Thyroid gland (tissue), 4 donors: Measurements from ENCODE around the gene CRB1.

Experiments
- POLR2A ChIP-seq, 2 donors: fragments of 450-650 bp; IDR thresholded peaks; one replicate each; pipeline ENCODE4 v1.6.1; 2017; ENCODE audit warnings: antibody characterized with exemption in 2 of 2, mild to moderate bottlenecking in 2 of 2, moderate library complexity in 1 of 2
- TF ChIP-seq, protein P1 (sequence below), 6 experiments: fragments of 200-600 bp in 3 of 6; fragments of 450-650 bp in 3 of 6; sonication (generic) in 3 of 6; IDR thresholded peaks; one replicate each; pipeline ENCODE4 v1.5.1; 2016 to 2019; ENCODE audit warnings: antibody characterized with exemption in 6 of 6, mild to moderate bottlenecking in 2 of 6, inconsistent platforms in 1 of 6, moderate library complexity in 1 of 6

DNA sequence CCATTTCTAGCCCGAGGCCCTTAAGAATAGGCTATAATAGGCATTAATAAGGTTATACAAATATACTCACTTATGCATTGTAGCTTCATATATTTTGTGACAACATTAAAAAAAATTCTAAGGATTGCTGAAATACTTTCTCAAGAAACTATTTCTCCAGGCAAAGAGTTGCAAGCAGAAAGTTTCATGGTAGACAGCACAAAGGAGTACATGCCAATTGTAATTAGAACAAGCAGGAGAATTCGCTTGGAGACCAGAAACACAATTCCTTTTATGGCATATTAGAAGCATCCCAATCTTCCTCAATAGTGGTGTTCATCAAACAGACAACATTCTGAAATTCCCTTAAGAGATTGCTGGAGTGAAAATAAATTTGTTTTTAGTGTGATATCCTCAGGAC is 122.8 kb downstream of the CRB1 start:
- TF ChIP-seq, protein P1, sequence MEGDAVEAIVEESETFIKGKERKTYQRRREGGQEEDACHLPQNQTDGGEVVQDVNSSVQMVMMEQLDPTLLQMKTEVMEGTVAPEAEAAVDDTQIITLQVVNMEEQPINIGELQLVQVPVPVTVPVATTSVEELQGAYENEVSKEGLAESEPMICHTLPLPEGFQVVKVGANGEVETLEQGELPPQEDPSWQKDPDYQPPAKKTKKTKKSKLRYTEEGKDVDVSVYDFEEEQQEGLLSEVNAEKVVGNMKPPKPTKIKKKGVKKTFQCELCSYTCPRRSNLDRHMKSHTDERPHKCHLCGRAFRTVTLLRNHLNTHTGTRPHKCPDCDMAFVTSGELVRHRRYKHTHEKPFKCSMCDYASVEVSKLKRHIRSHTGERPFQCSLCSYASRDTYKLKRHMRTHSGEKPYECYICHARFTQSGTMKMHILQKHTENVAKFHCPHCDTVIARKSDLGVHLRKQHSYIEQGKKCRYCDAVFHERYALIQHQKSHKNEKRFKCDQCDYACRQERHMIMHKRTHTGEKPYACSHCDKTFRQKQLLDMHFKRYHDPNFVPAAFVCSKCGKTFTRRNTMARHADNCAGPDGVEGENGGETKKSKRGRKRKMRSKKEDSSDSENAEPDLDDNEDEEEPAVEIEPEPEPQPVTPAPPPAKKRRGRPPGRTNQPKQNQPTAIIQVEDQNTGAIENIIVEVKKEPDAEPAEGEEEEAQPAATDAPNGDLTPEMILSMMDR (IDR thresholded peaks at IDR 0.05): no peak
- TF ChIP-seq POLR2A (IDR thresholded peaks at IDR 0.05): no peak
